HL-60 (cell line): ENCODE data around the gene CCNT2.

Experiments used
- POLR2AphosphoS5 ChIP-seq: IDR thresholded peaks from 2 replicates; pipeline ENCODE4 v1.6.1; 2012; ENCODE audit warnings: low read depth
- TF ChIP-seq, protein P1 (sequence below): IDR thresholded peaks from one replicate; pipeline ENCODE4 v1.5.1; 2011; ENCODE audit warnings: low read length, control low read depth, inconsistent platforms; ENCODE audit not compliant: insufficient read depth

DNA sequence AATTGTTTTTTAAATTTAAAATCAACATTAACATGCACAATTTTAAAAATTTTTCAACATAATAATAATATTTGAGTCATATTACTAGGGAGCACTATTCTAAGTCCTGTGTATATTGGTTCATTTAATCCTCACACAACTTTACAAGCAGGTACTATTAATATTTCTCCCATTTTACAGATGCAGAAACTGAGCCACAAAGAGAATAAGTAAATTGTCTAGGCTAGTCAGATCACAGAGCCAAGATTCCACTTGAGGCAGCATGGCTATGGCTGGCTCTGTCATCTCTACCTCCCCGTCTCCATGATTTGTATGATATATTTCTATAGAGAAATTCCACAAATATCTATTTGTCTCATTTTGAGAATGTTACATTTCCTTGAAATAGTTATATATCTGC lies 15.1 kb downstream of the CCNT2 start:
- TF ChIP-seq, protein P1, sequence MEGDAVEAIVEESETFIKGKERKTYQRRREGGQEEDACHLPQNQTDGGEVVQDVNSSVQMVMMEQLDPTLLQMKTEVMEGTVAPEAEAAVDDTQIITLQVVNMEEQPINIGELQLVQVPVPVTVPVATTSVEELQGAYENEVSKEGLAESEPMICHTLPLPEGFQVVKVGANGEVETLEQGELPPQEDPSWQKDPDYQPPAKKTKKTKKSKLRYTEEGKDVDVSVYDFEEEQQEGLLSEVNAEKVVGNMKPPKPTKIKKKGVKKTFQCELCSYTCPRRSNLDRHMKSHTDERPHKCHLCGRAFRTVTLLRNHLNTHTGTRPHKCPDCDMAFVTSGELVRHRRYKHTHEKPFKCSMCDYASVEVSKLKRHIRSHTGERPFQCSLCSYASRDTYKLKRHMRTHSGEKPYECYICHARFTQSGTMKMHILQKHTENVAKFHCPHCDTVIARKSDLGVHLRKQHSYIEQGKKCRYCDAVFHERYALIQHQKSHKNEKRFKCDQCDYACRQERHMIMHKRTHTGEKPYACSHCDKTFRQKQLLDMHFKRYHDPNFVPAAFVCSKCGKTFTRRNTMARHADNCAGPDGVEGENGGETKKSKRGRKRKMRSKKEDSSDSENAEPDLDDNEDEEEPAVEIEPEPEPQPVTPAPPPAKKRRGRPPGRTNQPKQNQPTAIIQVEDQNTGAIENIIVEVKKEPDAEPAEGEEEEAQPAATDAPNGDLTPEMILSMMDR: no peak
- TF ChIP-seq POLR2AphosphoS5: no peak
